ENCODE results near the gene SORBS2.
"Not testable (repeated sequence)": the region's sequence is repeated elsewhere in the genome, so short reads cannot be mapped to it uniquely, and the experiment has no call there.

The SORBS2 gene

DNA sequence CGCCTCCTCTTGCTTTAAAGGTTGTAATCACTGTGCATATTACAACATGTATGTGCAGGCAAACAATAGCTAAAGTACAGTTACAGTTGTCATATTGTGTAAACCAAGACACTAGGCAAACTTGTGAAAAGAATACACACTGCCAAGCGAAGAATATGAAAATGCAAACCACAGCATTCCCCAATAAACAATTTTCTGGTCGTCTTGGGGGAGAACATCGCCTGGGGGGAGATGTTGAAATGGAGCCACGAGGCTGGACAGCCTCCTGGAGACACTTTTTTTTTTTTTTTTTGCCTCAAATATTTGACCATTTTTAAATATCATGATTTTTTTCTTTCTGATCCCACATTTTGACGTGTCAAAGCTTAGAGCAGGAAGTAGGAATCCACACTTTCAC is 225.0 kb downstream of the SORBS2 start:
- no peak for DNase-seq (ENCODE audit: low read depth)

DNA sequence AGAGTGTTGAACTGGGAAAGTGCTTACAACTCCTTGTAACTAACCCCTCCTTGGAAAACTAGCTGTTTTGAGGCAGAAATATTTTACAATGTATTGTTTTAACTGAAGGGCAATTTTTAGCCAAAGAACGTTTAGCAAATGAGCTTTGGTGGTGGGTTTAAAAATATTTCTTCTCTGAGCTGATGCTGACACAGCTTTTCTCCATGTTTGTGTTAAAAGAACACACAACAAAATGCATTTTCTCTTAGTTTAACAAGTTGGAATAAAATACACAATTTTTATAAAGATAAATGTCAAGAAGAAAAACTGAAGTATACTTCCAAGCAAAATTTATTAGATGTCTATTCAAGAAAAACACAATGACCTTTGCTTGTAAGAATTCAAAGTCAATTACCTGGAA is 226.8 kb downstream of the SORBS2 start:
- no peak for DNase-seq (ENCODE audit: low read depth)

DNA sequence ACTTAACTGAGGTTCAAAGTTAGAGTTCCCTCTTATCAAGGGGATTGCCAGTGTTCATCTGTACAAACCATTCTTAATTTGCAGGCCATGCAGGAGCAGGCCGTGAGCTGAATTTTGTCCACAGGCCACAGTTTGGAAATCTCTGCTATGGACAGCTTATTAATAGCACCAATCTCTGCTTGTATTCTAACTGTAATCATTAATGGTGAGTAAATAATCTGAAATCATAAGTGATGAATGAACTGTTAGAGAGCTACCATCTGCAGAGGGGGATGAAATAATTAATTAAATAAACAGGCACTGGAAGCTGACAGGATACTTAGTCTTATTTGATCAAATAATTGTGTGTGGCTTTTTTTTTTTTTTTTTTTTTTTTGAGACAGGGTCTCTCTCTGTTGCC is 228.2 kb downstream of the SORBS2 start:
- DNase-seq (ENCODE audit: low read depth) = no peak

DNA sequence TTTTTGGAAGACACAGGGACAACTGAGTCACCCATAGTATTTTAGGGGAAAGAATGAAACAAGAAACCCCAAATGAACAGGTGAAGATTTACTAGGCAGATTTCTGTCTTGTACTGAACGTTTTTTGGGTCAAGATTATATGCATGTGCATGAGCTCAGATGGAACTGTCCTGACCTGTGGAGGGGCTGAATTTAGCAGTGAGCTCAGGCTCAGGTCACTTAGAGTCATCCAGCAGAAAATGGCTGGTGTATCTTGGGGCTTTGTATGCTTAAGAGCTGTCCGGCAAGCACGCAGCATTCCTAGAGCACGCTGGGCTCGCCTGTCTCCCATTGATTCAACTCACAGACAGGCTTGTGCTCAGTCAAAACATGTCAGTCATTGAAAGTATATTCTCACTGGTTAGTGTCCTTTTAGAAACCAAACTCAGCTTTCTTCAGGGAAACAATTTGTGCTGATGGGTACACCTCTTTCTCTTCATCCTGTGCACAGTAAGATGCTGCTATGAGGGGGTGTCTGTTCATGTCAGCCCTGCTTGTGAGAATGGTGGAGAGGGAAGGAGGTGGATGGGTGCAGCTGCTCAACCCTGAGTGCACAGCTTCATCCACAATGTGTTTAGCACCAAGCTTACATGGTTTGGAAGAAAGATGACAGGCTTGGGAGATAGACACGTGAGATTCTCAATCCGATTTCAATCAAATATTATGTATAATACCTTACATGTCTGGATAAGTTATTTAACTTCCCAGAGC is 229.2 kb downstream of the SORBS2 start:
- DNase-seq (ENCODE audit: low read depth) = no peak

DNA sequence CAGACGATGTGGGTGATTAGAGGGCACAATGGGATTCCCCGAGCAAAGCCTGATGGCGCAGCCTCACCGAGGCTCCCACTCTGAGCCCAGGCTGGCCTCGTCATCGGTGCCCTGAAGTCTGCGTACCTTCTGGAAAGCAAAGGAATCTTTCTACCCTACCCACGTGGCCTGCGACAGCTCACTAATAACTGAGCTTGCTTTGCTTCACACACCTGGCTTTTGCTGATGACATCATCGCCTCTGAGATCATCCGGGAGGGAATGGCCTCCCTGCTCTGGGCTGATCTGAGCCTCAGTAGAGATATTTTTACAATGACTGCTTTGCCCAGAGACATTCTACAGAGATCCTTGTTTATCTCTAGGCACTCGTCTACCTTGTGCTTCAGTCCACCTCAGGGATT is 231.3 kb downstream of the SORBS2 start:
- no peak for DNase-seq (ENCODE audit: low read depth)

DNA sequence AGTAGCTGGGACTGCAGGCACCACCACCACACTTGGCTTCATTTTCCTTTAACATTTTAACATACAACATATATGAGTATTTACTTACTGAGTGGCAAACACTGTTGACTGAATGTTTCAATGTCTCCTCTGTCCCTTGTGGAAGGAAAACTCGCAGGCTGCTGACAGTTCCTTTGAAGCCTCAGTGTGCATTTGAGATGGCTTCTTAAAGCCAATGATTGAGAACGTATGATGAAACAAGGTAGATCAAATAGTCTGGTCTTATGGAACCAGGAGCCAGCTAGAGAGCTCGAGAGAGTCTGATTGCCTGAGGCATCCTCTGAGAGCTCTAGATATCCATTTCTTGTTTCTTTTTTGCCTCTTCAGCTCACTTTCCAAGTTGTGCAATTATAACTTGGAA is 233.7 kb downstream of the SORBS2 start:
- DNase-seq (ENCODE audit: low read depth) = no peak

DNA sequence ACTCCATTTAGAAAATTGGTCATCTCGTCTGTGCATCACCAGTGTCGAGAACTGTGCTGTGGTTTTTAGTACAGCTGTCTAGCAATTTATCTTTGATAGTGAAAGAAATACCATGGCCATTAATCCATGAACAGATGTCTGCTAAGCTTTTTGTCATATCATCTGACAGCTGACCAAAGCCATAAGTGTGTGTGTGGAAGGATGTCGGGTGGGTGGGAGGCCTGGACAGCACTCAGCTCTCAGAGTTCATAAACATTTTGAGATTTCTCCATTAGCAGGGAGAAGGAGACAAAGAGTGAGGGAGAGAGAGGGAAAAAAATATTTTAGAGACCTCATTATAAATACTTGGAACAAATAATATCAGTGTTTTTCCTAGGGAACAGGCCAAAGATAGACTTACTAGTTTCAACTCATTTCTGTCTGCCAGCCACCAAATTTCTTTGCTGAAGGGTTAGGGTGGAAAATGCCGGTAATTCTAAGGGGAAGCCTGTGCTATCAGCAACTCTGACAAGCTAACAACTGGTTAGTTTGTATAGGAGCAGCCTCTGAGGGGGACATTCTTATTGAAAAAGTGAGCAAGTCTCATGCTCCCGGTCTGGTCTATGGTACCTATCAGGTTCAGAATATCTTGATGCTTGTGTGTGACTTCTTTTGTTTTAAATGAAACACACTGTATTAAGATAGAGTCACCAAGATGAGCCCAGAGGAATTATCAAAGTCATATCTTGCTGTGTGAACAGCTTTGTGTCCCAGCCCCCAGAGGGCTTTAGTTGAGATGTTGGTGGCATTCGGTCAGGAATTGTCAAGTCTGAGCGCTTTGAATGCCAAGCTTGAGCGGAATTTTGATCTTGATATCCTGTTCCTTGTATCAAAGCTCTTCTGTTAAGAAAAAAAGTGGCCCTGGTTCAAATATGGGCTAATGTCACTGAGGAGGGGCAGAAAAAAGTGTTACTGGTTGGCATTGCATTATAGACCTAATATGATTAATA is 234.7 kb downstream of the SORBS2 start:
- no peak for DNase-seq (ENCODE audit: low read depth)

DNA sequence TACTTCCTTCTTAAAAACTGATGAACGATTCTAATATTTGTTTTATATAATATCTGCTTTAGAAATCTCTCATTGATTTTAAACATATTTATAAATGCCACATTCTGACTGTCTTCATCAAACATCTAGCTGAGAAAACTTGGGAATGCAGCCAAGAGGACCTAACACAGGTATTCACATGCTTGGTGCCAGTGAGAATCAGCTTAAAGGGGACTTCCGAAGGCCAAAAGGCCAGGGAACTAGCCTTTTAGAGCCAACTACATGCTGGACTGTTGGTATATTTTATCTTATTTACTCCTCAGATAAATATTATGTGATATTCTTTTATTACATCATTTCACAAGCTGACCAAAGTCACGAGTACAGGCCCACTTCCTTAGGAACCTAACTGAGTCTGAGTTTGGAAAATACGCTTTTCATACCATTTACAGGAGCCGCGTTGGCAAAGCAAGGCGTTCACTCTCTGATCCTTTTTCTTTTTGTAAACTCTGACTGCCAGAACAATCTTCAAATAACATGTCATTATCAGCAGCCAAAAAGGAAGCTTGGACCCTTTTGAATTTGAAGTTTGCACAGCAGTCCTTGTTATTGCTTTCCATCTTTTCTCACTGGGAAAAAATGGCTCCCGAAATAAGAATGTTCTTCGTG is 235.6 kb downstream of the SORBS2 start:
- no peak for DNase-seq (ENCODE audit: low read depth)

DNA sequence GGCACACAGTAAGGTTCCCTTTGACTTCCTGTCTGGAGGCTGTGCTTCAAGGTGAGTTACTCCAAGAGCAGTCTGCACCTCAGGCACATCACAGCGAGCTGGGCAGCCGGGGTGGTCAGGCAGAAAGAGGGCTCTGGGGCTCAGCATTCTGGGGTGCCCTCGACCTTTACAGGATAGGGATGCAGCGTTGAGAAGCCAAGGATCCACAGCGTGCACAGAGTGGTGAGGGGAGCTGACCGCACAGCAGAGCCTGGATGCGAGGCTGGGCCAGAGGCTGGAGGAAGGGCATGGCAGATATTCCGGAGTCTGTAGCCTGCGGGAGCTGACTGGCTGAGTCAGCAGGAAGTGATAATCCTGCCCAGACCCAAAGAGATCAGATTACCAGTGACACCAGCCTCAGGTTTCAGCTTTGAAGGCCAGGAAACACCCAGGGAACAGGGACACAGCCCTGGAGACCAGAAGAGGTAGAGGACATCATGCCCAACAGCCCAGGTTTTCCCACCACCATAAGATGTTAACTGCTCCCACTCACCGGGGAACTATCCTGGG is 238.3 kb downstream of the SORBS2 start:
- DNase-seq (ENCODE audit: low read depth) = no peak

DNA sequence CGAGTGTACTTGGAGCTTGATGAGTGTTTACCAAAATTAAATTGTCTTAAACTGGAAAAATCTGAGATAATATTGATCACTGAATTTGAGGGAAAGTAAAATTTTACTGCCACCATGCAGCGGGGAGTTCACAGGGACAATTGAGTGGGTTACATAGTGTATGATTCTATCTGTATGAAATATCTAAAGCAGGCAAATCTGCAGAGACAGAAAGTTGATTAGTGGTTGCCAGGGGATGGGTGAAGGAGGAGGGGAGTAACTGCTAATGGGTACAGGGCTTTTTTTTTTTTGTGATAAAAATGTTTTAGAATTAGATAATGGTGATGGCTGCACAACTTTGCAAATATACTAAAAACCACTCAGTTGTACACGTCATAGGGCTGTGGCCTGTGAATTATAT is 241.3 kb downstream of the SORBS2 start:
- no peak for DNase-seq (ENCODE audit: low read depth)

DNA sequence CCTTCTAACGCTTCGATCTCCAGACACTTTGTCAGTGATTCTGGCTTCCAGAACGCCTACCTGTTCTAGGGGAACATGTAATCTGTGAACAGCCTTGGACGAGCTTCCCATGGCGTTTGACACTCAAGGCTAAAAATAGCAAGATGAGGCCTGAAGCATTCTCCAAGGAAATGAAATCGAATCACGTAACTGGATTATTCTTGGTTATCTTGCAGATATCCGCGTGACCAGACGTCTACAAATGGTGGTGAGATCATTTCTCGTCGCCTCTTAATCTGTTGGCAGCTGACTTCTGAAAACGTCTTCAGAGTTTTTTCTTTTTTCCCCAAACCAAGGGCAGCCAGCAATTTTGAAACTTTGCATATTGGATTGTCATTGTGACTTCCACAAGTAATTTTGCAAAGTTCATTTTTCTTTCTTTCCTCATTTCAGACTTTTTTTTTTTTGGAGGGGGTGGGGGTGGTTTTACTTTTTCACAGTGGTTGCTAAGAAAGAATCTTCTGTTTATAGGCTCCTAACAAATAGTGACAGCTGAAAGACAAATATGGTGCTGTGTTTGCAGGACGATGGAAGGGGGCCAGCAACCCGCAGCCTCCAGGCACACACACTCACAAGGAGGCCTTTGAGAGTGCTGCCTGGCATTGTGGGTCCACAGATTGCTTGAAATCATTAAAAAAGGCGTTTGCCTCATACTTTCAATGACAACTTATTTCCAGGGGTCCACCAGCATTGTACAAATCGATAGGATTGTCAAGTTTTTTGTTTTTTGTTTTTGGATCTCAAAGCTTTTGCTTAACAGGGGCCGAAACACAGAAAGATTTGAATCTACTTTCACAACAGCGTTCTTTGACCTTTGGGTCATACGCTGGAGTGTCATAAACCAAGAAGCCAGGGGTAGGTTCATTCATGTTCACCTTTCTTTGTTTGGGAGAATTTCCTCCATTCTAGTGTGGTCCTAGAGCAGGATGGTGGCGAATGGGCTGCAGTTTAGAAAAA is 244.3 kb downstream of the SORBS2 start:
- DNase-seq (ENCODE audit: low read depth) = no peak

DNA sequence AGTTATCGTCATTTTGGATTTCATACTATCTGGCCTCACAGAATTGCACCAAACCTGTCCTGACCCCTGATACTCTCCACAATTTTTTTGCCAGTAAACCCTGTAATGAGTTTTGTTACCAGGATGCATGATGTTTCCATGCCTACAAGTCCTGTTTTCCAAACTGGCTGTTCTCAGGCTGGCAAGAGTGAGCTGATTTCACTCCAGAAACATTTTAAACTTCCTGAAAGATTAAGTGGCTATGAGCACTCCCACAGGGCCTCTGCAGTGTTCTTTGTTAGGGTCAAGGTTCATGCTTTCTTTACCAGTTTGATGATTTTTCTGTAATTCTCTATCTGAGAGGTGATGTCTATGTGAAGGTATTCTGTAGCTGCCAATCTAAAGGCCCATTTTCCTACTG is 245.0 kb downstream of the SORBS2 start:
- no peak for DNase-seq (ENCODE audit: low read depth)

DNA sequence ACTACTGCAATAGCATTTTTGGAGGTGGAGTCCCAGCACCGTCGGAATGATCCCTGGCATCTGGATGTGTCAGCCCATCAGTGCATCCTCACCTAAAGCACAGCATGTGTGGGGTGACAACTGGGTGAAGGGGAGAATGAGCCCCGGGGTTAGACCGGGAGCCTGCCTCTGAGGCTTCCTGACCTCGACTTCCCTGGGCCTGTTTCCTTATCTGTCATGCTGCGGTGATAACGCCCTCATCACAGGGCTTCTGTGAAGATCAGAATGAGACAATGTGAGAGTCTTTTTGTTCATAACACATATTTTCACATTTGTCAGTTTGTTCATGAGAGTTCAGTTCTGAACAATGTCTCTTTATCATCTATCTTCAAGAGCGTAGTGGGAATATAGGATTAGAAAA is 245.6 kb downstream of the SORBS2 start:
- DNase-seq (ENCODE audit: low read depth) = peak; percentile 13

DNA sequence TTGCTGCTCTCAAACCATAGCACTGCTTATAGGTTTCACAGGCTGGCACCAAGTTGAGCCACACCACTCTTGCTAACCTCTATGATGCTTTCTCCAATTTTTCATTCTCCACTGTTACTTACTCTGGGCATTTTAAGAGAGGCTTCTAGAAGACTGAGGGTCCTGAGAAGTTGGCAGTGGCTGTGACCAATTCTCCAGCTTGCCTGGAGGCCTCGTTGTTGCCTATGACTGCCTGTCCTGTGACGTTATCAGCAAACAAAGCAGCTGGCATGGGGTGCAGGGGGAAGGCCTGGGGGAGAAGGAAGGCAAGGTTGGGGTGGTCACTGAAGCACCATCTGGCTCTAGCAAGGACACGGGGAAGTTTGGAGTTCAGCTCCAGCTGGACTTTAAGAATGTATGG is 246.3 kb downstream of the SORBS2 start:
- no peak for DNase-seq (ENCODE audit: low read depth)

DNA sequence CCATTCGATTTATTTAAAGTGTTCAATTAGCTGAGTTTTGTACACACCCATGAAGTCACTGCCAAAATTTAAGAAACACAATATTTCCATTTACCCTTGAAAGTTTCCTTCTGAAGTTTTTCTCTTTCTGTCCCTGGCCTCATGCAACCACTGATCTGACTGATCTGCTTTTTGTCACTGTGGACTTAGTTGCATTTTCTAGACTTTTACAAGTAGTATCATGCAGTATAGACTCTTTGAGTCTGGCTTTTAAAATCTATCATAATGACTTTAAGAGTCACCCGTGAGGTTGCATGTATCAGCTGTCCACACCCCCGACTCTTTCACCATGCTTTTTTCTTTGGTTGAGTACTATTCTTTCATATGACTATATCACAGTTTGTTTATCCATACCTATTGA is 247.6 kb downstream of the SORBS2 start:
- DNase-seq (ENCODE audit: low read depth) = no peak

DNA sequence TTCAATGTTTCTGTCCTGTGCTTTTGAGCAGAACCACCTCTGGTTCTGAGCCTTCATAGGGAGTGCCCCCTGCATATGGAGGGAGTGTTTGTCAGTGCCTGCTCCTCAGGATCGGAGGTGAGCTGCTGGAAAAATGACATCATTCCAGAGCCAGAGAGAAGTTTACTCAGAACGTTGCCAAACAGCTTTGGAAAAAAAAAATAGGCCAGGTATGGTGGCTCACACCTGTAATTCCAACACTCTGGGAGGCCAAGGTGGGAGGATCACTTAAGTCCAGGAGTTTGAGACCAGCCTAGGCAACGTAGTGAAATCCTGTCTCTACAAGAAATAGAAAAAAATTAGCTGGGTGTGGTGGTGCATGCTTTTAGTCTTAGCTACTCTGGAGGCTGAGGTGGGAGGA is 249.5 kb downstream of the SORBS2 start:
- DNase-seq (ENCODE audit: low read depth) = no peak

DNA sequence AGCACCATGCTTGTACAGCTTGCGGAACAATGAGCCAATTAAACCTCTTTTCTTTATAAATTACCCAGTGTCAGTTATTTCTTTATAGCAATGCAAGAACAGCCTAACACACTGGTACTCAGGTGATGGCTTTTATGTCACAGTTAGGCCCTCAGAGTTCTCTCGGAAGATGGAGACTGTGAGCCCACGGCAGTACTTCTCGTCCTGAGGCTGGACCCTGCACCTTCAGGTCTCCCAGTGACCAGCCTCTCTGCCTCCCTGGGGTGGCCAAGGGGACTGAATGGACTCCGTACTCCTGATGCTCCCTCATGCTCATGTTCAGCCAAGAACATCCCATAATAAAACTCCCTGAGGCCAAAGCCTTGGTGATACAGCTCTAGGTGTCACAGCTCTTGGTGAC is 251.7 kb downstream of the SORBS2 start:
- DNase-seq (ENCODE audit: low read depth) = no peak

DNA sequence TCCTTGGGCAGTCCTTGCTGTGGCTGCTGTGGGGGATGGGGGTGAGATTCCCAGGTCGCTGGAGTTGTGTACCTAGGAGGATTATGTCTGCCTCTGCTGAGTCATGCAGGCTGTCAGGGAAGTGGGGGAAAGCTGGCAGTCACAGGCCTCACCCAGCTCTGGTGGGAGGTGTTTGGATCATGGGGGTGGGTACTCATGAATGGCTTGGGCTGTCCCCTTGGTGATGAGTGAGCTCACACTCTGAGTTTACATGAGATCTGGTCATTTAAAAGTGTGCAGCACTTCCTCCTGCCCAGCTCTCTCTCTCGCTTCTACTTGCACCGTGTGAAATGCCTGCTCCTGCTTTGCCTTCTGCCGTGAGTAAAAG is 252.1 kb downstream of the SORBS2 start:
- no peak for DNase-seq (ENCODE audit: low read depth)

DNA sequence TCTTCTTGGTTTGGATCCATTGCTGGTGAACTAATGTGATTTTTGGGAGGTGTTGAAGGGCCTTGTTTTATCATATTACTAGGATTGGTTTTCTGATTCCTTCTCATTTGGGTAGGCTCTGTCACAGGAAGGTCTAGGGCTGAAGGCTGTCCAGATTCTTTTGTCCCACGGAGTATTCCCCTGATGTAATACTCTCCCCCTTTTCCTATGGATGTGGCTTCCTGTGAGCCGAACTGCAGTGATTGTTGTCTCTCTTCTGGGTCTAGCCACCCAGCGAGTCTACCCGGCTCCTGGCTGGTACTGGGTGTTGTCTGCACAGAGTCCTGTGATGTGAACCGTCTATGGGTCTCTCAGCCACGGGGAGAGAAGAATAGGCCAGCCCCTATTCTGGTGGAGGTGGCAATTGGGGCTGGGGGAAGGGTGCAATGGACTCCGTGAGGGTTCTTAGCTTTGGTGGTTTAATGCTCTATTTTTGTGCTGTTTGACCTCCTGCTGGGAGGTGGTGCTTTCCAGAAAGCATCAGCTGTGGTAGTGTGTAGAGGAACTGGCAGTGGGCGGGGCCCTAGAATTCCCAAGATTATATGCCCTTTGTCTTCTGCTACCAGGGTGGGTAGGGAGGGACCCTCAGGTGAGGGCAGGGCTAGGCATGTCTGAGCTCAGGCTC is 252.6 kb downstream of the SORBS2 start:
- DNase-seq (ENCODE audit: low read depth) = not testable (repeated sequence)

DNA sequence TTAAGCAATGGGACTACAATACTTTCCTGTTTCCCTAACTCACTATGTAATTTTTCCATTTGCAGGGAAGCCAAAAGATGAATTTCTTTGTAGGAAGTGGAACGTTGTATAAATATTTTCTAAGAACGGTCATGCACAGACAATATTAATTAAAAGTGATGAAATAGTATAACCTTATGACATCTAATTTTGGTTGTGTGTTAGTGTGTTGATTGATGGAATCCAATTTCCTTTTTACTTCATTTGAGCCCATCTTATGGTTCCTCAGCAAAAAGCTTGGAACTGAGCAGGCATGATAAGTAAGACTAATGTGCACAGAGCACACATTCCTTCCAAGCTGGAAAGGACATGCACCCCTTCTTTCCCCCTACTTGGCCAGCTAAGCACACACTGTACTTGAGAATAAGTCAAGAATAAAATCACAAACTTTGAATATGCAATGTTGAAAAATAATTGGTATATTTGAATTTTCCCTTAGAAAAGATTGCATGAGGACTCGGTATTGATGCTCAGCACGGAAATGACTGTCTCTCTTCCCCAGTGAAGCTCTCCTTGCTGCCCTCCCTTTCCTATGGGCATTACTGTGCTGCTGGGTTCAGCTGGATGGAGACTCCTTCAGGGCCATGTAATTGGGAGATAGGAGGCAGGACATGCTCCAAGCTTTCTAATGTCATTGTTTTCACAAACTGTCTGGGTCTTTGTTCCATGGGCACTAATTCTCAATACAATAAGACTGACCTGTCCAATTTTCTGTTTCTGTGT is 257.4 kb downstream of the SORBS2 start:
- no peak for DNase-seq (ENCODE audit: low read depth)

All from activated T-cell treated with anti-CD3 and anti-CD28 coated beads for 48 hours (primary cell).